Anterior cingulate cortex (tissue), 58 donors: Measurements from ENCODE around the gene GAS5.
"Not testable (repeated sequence)": the region's sequence is repeated elsewhere in the genome, so short reads cannot be mapped to it uniquely, and the experiment has no call there.

Experiments used
- DNase-seq, 58 donors: peaks; one replicate each; lab custom pipeline; 2025; lab: John Stamatoyannopoulos, UW

GAS5 gene

DNA sequence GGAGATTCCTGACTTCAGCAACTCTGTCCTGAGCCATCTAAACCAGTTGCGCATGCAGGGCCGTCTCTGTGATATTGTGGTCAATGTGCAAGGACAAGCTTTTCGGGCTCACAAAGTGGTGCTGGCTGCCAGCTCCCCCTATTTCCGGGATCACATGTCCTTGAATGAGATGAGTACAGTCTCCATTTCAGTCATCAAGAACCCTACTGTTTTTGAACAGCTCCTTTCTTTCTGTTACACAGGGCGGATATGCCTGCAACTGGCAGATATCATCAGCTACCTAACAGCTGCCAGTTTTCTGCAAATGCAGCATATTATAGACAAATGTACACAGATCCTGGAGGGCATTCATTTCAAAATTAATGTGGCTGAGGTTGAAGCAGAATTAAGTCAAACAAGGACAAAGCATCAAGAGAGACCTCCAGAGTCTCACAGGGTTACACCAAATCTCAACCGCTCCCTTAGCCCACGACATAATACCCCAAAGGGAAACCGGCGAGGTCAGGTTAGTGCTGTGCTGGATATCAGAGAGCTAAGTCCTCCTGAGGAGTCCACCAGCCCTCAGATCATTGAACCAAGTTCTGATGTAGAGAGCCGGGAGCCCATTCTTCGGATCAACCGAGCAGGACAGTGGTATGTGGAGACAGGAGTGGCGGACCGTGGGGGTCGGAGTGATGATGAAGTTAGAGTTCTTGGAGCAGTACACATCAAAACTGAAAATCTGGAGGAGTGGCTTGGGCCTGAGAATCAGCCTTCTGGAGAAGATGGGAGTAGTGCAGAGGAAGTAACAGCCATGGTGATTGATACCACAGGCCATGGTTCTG is 2.7 kb upstream of the GAS5 start:
- peak in 31 of 58 donors; percentile 2 to 70 (median 23) for DNase-seq

DNA sequence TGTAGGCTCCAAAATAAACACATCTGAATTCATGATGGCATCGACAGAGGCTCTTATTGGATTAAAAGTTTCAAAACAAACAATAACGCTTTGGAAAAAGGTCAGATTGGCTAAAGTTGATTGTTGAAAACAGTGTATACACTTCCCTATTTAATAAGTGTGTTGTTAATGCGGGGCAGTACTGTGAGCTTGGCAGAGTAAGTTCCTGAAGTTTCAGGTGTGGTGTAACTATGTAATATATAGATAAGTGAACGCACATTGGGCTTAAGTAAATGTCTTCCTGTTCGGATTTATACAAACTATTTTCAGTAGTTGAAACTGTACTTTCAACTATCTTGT is 1.2 kb upstream of the GAS5 start:
- DNase-seq, result peak in 1 of 58 donors; percentile 30

DNA sequence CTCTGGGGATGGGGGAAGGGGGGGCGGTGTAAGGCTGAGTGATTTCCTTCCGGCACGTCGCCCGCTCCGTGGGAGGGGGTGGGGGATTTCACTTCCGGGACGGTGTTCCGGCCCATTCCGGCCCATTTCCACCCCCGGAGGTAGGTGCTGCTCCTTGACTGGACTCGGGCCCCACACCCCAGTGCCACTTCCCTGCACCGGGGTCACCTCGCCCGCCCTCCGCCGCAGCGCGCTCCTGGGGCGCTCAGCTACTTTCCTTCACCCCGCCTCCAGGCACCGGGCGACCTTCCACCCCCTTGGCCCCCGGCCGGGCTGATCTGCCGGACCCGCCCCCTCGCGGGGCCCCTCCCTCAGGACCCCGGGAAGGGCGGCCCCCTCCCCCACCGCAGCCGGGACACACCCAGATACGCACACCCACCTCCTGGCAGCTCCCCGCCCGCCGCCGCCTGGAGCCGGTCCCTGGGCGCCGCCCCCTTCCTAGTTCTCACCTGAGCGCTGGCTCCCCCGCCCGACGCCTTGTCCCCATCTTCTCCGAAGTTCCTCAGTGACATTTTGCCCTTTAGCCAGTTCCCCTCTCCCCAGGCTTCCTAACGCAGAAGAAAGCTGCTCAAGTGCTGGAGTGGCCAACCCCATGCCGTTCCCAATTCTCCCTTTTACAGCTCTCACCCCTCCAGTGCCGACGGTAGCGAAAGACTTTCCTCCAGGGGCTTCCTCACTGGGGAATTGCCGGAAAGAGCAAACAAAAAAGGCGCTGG is 654 bp upstream of the GAS5 start, which contains the start of gene ZBTB37:
TSS of gene ZBTB37 (plus strand) at position 115 of the 755 bp plus-strand sequence. CDS start 1,846 bp downstream, outside the sequence.
- peak in 27 of 58 donors; percentile 51 to 91 (median 76) for DNase-seq

DNA sequence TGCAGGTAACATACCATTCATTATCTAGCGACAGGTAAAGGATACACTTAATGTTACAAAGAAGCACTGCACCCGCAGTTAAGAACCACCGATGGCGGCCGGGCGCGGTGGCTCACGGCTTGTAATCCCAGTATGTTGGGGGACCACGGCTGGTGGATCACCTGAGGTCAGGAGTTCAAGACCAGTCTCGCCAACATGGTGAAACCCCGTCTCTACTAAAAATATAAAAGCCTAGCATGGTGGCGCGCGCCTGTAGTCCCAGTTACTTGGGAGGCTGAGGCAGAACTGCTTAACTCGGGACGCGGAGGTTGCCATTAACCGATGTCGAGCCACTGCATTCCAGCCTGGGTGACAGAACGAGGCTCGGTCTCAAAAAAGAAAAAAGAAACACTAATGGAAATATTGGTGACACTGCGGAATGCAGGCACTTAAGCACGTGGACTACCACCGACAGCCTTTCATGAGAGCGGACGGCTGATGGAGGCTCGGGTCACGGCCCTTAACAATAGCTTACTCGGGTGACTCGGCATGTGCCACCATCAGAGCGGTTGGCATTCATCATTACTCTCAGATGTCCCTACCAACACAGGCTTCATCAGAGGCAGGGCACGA is 542 bp downstream of the GAS5 start:
- peak in 11 of 58 donors; percentile 28 to 62 (median 45) for DNase-seq

DNA sequence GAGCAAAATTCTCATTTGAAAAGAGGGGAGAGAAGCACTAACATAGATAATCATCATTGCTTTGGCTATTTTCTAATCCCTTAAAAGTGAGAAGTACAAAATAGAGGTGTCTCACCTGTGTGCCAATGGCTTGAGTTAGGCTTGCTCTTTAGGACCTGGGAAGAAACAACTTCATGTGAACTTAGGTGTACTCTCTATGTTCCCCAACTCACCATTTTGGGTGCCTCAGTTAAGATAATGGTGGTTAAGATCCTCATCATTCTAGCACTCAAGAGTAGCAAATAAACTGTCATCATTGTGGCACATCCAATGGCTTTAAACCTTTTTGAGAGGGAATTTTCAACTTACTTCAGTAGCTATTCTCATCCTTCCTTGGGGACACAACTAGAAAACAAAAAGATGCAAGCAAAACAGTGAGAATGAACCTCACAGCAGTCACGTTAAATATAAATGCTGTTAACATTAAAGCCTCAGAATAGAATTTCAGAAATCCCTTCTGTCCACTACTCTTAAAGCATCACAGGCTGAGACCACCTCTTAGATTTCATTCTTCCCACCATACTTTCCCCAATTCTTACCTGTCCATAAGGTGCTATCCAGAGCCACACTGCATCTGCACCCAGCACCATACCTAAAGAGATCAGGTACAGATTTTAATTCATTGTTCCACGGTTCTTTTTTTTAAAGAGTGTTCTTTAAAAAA is 1.2 kb downstream of the GAS5 start:
- no peak for DNase-seq

- no peak for DNase-seq
Measured at GRCh38 chr1:173865468-173866164, 2.2 kb downstream of the GAS5 start.

- no peak for DNase-seq
Measured at GRCh38 chr1:173864179-173864867, 3.5 kb downstream of the GAS5 start.

DNA sequence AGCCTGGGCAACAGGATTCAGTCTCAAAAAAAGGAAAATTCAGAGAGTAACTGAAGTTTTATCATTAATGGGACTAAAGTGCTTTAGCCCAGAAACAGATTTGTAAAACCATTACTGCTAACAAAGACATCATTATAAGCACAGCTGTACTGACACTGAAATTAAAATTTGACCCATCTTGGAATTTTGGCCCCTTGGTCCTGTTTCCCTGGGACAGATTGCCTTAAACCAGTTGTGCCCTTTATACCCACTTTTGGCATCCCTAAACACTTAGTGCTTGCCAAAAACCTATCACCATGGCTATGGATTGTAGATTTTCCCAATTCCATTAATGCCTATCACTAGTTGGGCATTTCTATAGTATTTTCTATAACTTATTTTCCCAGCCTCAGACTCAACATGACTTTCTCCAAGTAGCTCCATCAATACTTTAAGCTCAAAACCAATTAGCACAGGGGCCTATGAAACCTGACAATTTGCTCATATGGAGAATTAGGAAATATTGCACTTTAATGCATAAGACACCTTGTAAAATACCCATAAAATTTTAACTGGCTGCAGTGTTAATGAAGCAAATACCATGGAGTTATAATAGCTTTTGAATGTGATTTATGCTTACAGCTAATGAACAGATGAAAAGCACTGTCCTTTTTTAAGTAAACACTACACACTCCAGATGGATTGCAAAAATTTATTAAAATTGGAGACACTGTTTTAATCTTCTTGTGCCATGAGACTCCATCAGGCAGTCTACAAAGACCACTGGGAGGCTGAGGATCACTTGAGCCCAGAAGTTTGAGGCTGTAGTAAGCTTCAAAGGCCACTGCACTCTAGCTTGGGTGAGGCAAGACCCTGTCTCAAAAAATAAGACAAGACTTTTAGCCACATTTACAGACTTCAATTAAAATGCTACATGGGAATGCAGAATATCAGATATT is 4.3 kb downstream of the GAS5 start:
- no peak for DNase-seq

- no peak for DNase-seq
Measured at GRCh38 chr1:173862769-173863223, 5.0 kb downstream of the GAS5 start.

- DNase-seq, result not testable (repeated sequence)
Measured at GRCh38 chr1:173862146-173862768, 5.5 kb downstream of the GAS5 start.

- no peak for DNase-seq
Measured at GRCh38 chr1:173861731-173862145, 6.1 kb downstream of the GAS5 start.

GRCh38 chr1:173860065-173860464 is 7.7 kb downstream of the GAS5 start:
- DNase-seq, result no peak

GRCh38 chr1:173859547-173859946 is 8.2 kb downstream of the GAS5 start:
- not testable (repeated sequence) for DNase-seq

DNA sequence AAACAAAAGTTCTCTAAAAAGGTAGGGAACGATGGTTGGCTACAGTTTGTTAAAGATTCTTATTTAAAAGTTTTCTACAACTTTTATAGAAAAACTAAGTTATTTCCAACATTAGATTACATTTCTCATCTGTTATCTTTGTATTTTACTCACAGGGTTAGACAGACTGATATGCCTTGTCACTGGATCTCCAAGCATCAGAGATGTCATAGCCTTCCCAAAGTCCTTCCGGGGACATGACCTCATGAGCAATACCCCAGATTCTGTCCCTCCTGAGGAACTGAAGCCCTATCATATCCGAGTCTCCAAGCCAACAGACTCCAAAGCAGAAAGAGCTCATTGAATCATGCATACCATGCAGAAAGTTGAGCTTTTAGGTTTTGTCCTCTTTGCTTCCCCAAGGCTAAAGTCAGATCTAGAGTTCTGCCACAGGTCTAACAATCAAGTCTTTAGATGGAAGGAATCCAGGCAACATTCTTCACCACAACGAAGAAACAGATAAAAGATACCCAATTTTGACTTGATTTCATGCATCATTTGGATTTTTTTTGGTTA is 10.3 kb downstream of the GAS5 start:
- no peak for DNase-seq

- DNase-seq, result no peak
Measured at GRCh38 chr1:173856903-173857302, 10.9 kb downstream of the GAS5 start.

DNA sequence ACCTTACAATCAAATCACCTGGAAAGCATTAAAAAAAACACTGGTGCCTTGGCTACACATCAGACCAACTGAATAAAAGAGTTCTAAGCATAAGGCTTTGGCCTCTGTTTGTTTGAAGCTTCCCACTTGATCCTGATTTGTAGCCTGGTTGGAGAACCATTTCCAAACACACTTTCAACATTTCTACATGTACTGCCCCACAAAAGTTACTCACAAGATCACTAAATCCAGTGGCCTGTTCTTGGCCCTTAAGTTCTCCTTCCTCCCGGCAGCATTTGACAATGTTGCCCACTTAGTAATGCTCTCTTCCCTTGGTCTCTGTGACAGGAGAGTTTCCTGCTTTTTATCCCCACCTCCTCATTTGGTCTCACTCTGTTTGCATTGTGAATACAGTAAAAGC is 11.8 kb downstream of the GAS5 start:
- no peak for DNase-seq

GRCh38 chr1:173853074-173853473 is 14.7 kb downstream of the GAS5 start:
- DNase-seq, result no peak
